ENCODE measurements around the gene AP2A1.

DNA sequence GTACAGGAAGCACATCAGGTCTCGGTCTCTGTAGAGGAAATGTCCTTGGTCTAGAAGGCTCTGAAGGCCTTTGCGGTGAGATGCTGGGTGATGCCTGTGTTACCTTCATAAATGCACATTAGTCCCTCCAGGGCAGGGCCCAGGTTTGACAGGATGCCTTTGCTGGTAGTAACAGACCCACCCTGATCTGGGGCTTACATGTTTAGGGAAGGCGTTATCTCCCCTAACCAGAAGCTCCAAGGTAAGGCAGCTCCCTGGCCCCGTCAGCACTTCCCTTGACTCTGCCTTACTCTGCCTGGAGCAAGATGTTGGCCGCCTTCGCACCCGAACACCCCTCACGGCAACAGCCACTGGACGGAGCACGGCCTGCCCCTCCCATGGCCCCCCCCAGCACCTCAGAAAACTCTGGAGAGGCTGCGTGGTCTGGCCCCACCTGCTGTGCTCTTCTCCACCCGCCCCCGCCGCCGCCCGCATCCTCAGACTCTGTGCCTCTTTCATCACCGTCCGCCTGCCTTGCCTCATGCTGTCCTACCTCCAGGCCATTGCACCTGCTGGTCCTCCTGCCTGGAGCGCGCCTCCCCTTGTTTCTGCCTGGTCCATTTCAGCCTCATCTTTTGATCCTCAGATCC is 9.1 kb downstream of the AP2A1 start:
- TF ChIP-seq, protein P1, sequence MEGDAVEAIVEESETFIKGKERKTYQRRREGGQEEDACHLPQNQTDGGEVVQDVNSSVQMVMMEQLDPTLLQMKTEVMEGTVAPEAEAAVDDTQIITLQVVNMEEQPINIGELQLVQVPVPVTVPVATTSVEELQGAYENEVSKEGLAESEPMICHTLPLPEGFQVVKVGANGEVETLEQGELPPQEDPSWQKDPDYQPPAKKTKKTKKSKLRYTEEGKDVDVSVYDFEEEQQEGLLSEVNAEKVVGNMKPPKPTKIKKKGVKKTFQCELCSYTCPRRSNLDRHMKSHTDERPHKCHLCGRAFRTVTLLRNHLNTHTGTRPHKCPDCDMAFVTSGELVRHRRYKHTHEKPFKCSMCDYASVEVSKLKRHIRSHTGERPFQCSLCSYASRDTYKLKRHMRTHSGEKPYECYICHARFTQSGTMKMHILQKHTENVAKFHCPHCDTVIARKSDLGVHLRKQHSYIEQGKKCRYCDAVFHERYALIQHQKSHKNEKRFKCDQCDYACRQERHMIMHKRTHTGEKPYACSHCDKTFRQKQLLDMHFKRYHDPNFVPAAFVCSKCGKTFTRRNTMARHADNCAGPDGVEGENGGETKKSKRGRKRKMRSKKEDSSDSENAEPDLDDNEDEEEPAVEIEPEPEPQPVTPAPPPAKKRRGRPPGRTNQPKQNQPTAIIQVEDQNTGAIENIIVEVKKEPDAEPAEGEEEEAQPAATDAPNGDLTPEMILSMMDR (IDR thresholded peaks at IDR 0.05; ENCODE audit: poor library complexity, severe bottlenecking) = no peak
- TF ChIP-seq, protein P2, sequence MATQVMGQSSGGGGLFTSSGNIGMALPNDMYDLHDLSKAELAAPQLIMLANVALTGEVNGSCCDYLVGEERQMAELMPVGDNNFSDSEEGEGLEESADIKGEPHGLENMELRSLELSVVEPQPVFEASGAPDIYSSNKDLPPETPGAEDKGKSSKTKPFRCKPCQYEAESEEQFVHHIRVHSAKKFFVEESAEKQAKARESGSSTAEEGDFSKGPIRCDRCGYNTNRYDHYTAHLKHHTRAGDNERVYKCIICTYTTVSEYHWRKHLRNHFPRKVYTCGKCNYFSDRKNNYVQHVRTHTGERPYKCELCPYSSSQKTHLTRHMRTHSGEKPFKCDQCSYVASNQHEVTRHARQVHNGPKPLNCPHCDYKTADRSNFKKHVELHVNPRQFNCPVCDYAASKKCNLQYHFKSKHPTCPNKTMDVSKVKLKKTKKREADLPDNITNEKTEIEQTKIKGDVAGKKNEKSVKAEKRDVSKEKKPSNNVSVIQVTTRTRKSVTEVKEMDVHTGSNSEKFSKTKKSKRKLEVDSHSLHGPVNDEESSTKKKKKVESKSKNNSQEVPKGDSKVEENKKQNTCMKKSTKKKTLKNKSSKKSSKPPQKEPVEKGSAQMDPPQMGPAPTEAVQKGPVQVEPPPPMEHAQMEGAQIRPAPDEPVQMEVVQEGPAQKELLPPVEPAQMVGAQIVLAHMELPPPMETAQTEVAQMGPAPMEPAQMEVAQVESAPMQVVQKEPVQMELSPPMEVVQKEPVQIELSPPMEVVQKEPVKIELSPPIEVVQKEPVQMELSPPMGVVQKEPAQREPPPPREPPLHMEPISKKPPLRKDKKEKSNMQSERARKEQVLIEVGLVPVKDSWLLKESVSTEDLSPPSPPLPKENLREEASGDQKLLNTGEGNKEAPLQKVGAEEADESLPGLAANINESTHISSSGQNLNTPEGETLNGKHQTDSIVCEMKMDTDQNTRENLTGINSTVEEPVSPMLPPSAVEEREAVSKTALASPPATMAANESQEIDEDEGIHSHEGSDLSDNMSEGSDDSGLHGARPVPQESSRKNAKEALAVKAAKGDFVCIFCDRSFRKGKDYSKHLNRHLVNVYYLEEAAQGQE (IDR thresholded peaks at IDR 0.05; ENCODE audit: borderline replicate concordance) = no peak
- TF ChIP-seq RAD21 (conservative IDR thresholded peaks at IDR 0.05) (no peak), MXI1 (conservative IDR thresholded peaks at IDR 0.05; ENCODE audit: poor library complexity, severe bottlenecking) (no peak), POLR2AphosphoS5 (IDR thresholded peaks at IDR 0.05) (no peak), TAF1 (IDR thresholded peaks at IDR 0.05; ENCODE audit: low read depth) (no peak), EZH2 (IDR thresholded peaks at IDR 0.05; ENCODE audit: borderline replicate concordance, insufficient read depth, low read length, poor library complexity, severe bottlenecking) (no peak)

Data from neural cell (in vitro differentiated cells).